ENCODE measurements around the gene CMIP. TPM values are rescaled to one million over a fixed set of nuclear protein-coding genes. Genes with fewer than 3 reads are reported as not detected.

The CMIP gene
- total RNA-seq, 1 experiment from 2014 or later = 25.7 TPM

DNA sequence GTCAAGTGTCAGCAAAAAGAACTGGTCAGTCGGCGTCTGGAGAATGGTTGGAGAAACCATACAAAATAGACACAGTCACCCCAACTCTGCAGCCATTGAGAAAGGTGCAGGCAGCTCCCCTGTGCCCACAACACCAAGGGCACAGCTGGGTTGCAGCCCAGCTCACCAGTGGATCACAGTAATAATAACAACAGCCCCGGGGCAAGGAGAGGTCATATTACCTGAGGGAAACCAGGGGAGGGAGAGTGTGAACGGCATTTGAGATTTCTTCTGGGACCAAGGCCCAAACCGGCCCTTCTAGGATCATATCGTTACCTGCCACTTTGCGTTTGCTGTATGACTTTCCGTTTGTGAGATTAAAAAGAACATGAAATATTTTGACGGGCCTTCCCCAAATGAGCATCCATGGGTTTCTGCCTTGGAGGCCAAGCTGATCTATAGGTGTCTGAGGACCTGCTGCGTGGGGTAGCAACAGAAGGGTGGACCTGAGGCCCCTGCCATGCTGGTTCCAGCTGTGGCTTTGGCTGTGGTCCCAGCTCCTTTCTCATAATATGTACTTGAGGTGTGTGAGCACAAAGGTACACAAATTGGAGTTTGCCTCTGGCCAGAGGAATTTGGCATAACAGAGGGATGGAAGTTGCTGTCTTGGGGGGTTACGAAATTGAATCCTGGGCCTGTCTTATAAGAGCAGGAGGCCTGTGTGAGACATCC lies 154.6 kb downstream of the CMIP start:
- Histone ChIP-seq H3K27me3 (ENCODE audit: low read length) (no peaks in the 10 kb centered on the region), H3K4me2 (ENCODE audit: low read length) (peak overlapping the region; percentile 29), H3K4me3 (ENCODE audit: low read length) (no peak overlapping the region), H3K36me3 (ENCODE audit: low read depth, low read length) (peaks cover 5% of the 10 kb centered on the region), H3K27ac (ENCODE audit: low read length) (peak overlapping the region; percentile 74), H4K20me1 (ENCODE audit: low read length) (no peaks in the 10 kb centered on the region), H3K9me3 (ENCODE audit: low read length) (no peaks in the 10 kb centered on the region), H2AFZ (ENCODE audit: low read length) (no peak overlapping the region), H3K79me2 (ENCODE audit: low read length) (peaks cover 90% of the 10 kb centered on the region), H3K9me2 (replicated peaks; ENCODE audit: low read length) (no peaks in the 10 kb centered on the region), H3F3A (ENCODE audit: low read length, unreplicated experiment) (no peaks in the 10 kb centered on the region), H3K4me1 (ENCODE audit: insufficient read depth, low read length) (peaks cover 57% of the 10 kb centered on the region), H3K9ac (ENCODE audit: low read length) (peak overlapping the region; percentile 20; the same call in 1 of the 2 replicates)
- ChIA-PET POLR2A (ENCODE audit: unreplicated experiment) (interaction anchor here (0.9 kb wide), 1 partner anchor 161 kb away, joined by 3 read pairs; no protein-coding TSS in a partner anchor), CTCF (no interaction called here)
- TF ChIP-seq EZH2phosphoT487 (IDR thresholded peaks at IDR 0.05; ENCODE audit: borderline replicate concordance, low read length) (no peak), EZH2 (IDR thresholded peaks at IDR 0.05; ENCODE audit: low read length, unreplicated experiment) (no peak), CTCF (conservative IDR thresholded peaks at IDR 0.05; ENCODE audit: low read depth, low read length) (no peak)
- intact Hi-C loops (cut with micrococcal nuclease) = loop anchor here (2.0 to 5.0 kb wide), 2 partner anchors 14 to 152 kb away; no protein-coding TSS in a partner anchor
- no TSS peak for BruUV-seq (replicated peaks)
- ATAC-seq = peak; percentile 66
- peak; percentile 84 for DNase-seq

- Histone ChIP-seq H3K9me2 (replicated peaks; ENCODE audit: low read length) (no peaks in the 10 kb centered on the region), H3F3A (ENCODE audit: low read length, unreplicated experiment) (no peaks in the 10 kb centered on the region), H3K4me3 (ENCODE audit: low read length) (no peak overlapping the region), H2AFZ (ENCODE audit: low read length) (no peak overlapping the region), H3K4me1 (ENCODE audit: insufficient read depth, low read length) (peaks cover 65% of the 10 kb centered on the region), H3K4me2 (ENCODE audit: low read length) (peak overlapping the region; percentile 48), H3K9ac (ENCODE audit: low read length) (peak overlapping the region; percentile 65), H3K36me3 (ENCODE audit: low read depth, low read length) (peaks cover 5% of the 10 kb centered on the region), H3K27me3 (ENCODE audit: low read length) (no peaks in the 10 kb centered on the region), H3K79me2 (ENCODE audit: low read length) (peaks cover 86% of the 10 kb centered on the region), H3K9me3 (ENCODE audit: low read length) (no peaks in the 10 kb centered on the region), H4K20me1 (ENCODE audit: low read length) (no peaks in the 10 kb centered on the region), H3K27ac (ENCODE audit: low read length) (peak overlapping the region; percentile 74)
- ChIA-PET CTCF (no interaction called here), POLR2A (ENCODE audit: unreplicated experiment) (no interaction called here)
- intact Hi-C loops (cut with micrococcal nuclease) = no loop called here
- no TSS peak for BruUV-seq (replicated peaks)
- DNase-seq (peak; percentile 76), ATAC-seq (peak; percentile 27)
- TF ChIP-seq CTCF (conservative IDR thresholded peaks at IDR 0.05; ENCODE audit: low read depth, low read length) (no peak), EZH2 (IDR thresholded peaks at IDR 0.05; ENCODE audit: low read length, unreplicated experiment) (no peak), EZH2phosphoT487 (IDR thresholded peaks at IDR 0.05; ENCODE audit: borderline replicate concordance, low read length) (no peak)
Measured at GRCh38 chr16:81600275-81600674, 155.7 kb downstream of the CMIP start.

GRCh38 chr16:81601008-81601428 lies 156.4 kb downstream of the CMIP start:
- Histone ChIP-seq H3K79me2 (ENCODE audit: low read length) (peaks cover 86% of the 10 kb centered on the region), H3K4me2 (ENCODE audit: low read length) (peak overlapping the region; percentile 63), H2AFZ (ENCODE audit: low read length) (no peak overlapping the region), H3K9me2 (replicated peaks; ENCODE audit: low read length) (no peaks in the 10 kb centered on the region), H3K27ac (ENCODE audit: low read length) (peak overlapping the region; percentile 74), H3K9me3 (ENCODE audit: low read length) (no peaks in the 10 kb centered on the region), H3F3A (ENCODE audit: low read length, unreplicated experiment) (no peaks in the 10 kb centered on the region), H3K9ac (ENCODE audit: low read length) (peak overlapping the region; percentile 65), H4K20me1 (ENCODE audit: low read length) (no peaks in the 10 kb centered on the region), H3K4me1 (ENCODE audit: insufficient read depth, low read length) (peaks cover 71% of the 10 kb centered on the region), H3K27me3 (ENCODE audit: low read length) (no peaks in the 10 kb centered on the region), H3K36me3 (ENCODE audit: low read depth, low read length) (peaks cover 7% of the 10 kb centered on the region), H3K4me3 (ENCODE audit: low read length) (no peak overlapping the region)
- ATAC-seq (no peak), DNase-seq (peak; percentile 60)
- intact Hi-C loops (cut with micrococcal nuclease) = no loop called here
- no TSS peak for BruUV-seq (replicated peaks)
- POLR2A ChIA-PET (ENCODE audit: unreplicated experiment) = no interaction called here
- CTCF ChIA-PET = no interaction called here
- TF ChIP-seq EZH2phosphoT487 (IDR thresholded peaks at IDR 0.05; ENCODE audit: borderline replicate concordance, low read length) = no peak
- TF ChIP-seq EZH2 (IDR thresholded peaks at IDR 0.05; ENCODE audit: low read length, unreplicated experiment) = no peak
- no peak for TF ChIP-seq CTCF (conservative IDR thresholded peaks at IDR 0.05; ENCODE audit: low read depth, low read length)
